K562 (cell line): ENCODE measurements around the gene SEH1L. TPM values are rescaled to one million over a fixed set of nuclear protein-coding genes. Genes with fewer than 3 reads are reported as not detected.
A peak's percentile ranks its signal among the peaks of the same experiment; 100 is the strongest.

Experiments
- ATAC-seq: fragments of 200-7000 bp; cut with Tn5 transposase; 3 replicates; pipeline ENCODE4 v1.9.1; 2020; ENCODE audit warnings: moderate library complexity
- BruUV-seq: library from RNA; stranded (reverse); fragments of 400-500 nt; replicated peaks from 2 replicates; lab custom pipeline; 2021; lab: Mats Ljungman, UMichigan
- CTCF ChIA-PET: fragments of 300-600 bp; formaldehyde crosslinking; extraction: SDS; loops from one replicate; lab custom pipeline; 2021; ENCODE audit warnings: low intra/inter-chr PET ratio; lab: Yijun Ruan, JAX
- POLR2A ChIA-PET: fragments of 300-600, 350-650 bp; sonication (Branson Sonifier 250); formaldehyde crosslinking; extraction: SDS; loops from one replicate; lab custom pipeline; 2021; ENCODE audit warnings: antibody characterized with exemption, inconsistent platforms; lab: Yijun Ruan, JAX
- DNase-seq, 4 experiments: peaks; one replicate each; pipeline versions ENCODE4 v3.0.0 to v3.0.0-alpha.2; 2011 to 2018; ENCODE audit warnings: low spot score in 3 of 4, mixed read lengths in 3 of 4; ENCODE audit errors: extremely low read depth in 1 of 4
- FAIRE-seq: peaks from 2 replicates; lab custom pipeline; 2011; peaks lifted over from hg19 to GRCh38; lab: Jason Lieb, UNC
- H2AFZ ChIP-seq: 2 replicates; pipeline ENCODE4 v1.6.0; 2011; ENCODE audit warnings: low read depth, low read length, control low read depth, inconsistent platforms
- H3K27ac ChIP-seq: fragments of 200-600 bp; 3 replicates; pipeline ENCODE4 v1.8.0; 2011; ENCODE audit warnings: low read depth, mild to moderate bottlenecking, control low read depth, inconsistent platforms, low read length, moderate library complexity, mixed read lengths; ENCODE audit errors: extremely low read depth
- H3K27me3 ChIP-seq, 2 experiments: fragments of 300-600 bp in 1 of 2; 2 replicates in 1 of 2; 3 replicates in 1 of 2; pipeline versions ENCODE4 v1.6.0 to v1.8.0; 2011; ENCODE audit warnings: inconsistent platforms in 2 of 2, low read length in 2 of 2, mild to moderate bottlenecking in 1 of 2, mixed read lengths in 1 of 2, moderate library complexity in 1 of 2; ENCODE audit not compliant: control insufficient read depth in 2 of 2, insufficient read depth in 2 of 2
- H3K36me3 ChIP-seq: fragments of 300-600 bp; 3 replicates; pipeline ENCODE4 v1.8.0; 2011; ENCODE audit warnings: mild to moderate bottlenecking, low read length, inconsistent platforms; ENCODE audit not compliant: control insufficient read depth, insufficient read depth
- H3K4me1 ChIP-seq, 2 experiments: fragments of 200-600 bp in 1 of 2; replicated peaks in 1 of 2; 2 replicates in 1 of 2; 3 replicates in 1 of 2; pipeline versions ENCODE4 v1.5.1 to v1.8.0; 2011; ENCODE audit warnings: inconsistent platforms in 2 of 2, low read length in 2 of 2, mild to moderate bottlenecking in 1 of 2, mixed read lengths in 1 of 2, moderate library complexity in 1 of 2; ENCODE audit not compliant: control insufficient read depth in 2 of 2, insufficient read depth in 2 of 2
- H3K4me2 ChIP-seq: 2 replicates; pipeline ENCODE4 v1.6.1; 2011; ENCODE audit warnings: low read length, control low read depth, inconsistent platforms, mixed read lengths; ENCODE audit not compliant: insufficient read depth
- H3K4me3 ChIP-seq: fragments of 200-600 bp; sonication (generic), shearing (Covaris generic); 2 replicates; pipeline ENCODE4 v1.5.1; 2016; ENCODE audit warnings: control low read depth, inconsistent platforms
- H3K79me2 ChIP-seq: fragments of 200-600 bp; 3 replicates; pipeline ENCODE4 v1.8.0; 2011; ENCODE audit warnings: low read length, inconsistent platforms; ENCODE audit not compliant: control insufficient read depth, insufficient read depth
- H3K9ac ChIP-seq, 2 experiments: 2 replicates each; pipeline versions ENCODE4 v1.6.0 to v1.6.1; 2011; ENCODE audit warnings: low read depth in 2 of 2, low read length in 2 of 2, control low read depth in 1 of 2, inconsistent platforms in 1 of 2, mild to moderate bottlenecking in 1 of 2, mixed read lengths in 1 of 2; ENCODE audit not compliant: insufficient read depth in 1 of 2
- H3K9me1 ChIP-seq: one replicate; pipeline ENCODE4 v1.6.0; 2011; ENCODE audit warnings: inconsistent platforms, mild to moderate bottlenecking, low read length, moderate library complexity; ENCODE audit not compliant: control insufficient read depth, insufficient read depth
- H3K9me3 ChIP-seq: replicated peaks from 2 replicates; pipeline ENCODE4 v1.5.1; 2011; ENCODE audit warnings: low read depth, low read length, inconsistent platforms; ENCODE audit not compliant: control insufficient read depth, insufficient read depth
- H4K20me1 ChIP-seq: replicated peaks from 2 replicates; pipeline ENCODE4 v1.6.1; 2011; ENCODE audit warnings: low read length, inconsistent platforms, mixed read lengths; ENCODE audit not compliant: control insufficient read depth, insufficient read depth
- CEBPZ ChIP-seq: fragments of 150-350 bp; IDR thresholded peaks from 2 replicates; pipeline ENCODE4 v1.6.1; 2014; ENCODE audit warnings: low read depth, mild to moderate bottlenecking, low read length, borderline replicate concordance
- CREBBP ChIP-seq: IDR thresholded peaks from one replicate; pipeline ENCODE4 v1.6.1; 2012; ENCODE audit warnings: low read depth, mild to moderate bottlenecking, control low read depth, inconsistent platforms, low read length
- CSDE1 ChIP-seq, 2 experiments: fragments of 450-650 bp; IDR thresholded peaks; 2 replicates each; pipeline ENCODE4 v1.6.1; 2016; ENCODE audit warnings: mild to moderate bottlenecking in 1 of 2
- EHMT2 ChIP-seq: fragments of 450-650 bp; IDR thresholded peaks from 2 replicates; pipeline ENCODE4 v1.6.1; 2018; ENCODE audit warnings: antibody characterized with exemption
- MCM5 ChIP-seq: fragments of 450-650 bp; IDR thresholded peaks from 2 replicates; pipeline ENCODE4 v1.6.1; 2016; ENCODE audit warnings: low read depth
- MYNN ChIP-seq, 2 experiments: sonication (generic); formaldehyde crosslinking in 1 of 2; IDR thresholded peaks; 2 replicates each; pipeline versions ENCODE4 v1.5.0 to v1.6.1; 2016 to 2020; ENCODE audit warnings: antibody characterized with exemption in 1 of 2, missing genetic modification reagents in 1 of 2
- POLR2H ChIP-seq: IDR thresholded peaks from 2 replicates; pipeline ENCODE4 v1.6.1; 2016; ENCODE audit warnings: missing genetic modification characterization, low read depth, mild to moderate bottlenecking, control low read depth, missing compliant biosample characterization, moderate library complexity
- SIN3A ChIP-seq, 2 experiments: fragments of 150-350 bp in 1 of 2; IDR thresholded peaks; 2 replicates each; pipeline ENCODE4 v1.6.1; 2011 to 2016; ENCODE audit warnings: borderline replicate concordance in 2 of 2, low read depth in 2 of 2, low read length in 2 of 2, mild to moderate bottlenecking in 2 of 2, moderate library complexity in 2 of 2; ENCODE audit not compliant: control insufficient read depth in 1 of 2
- STAG1 ChIP-seq: sonication (generic); formaldehyde crosslinking; IDR thresholded peaks from 2 replicates; pipeline ENCODE4 v1.5.0; 2020; ENCODE audit warnings: missing genetic modification reagents, borderline replicate concordance
- TEAD2 ChIP-seq: fragments of 450-650 bp; IDR thresholded peaks from 2 replicates; pipeline ENCODE4 v1.6.1; 2016; ENCODE audit warnings: missing genetic modification characterization, control low read depth, missing compliant biosample characterization
- USF1 ChIP-seq: sonication (generic); formaldehyde crosslinking; IDR thresholded peaks from 2 replicates; pipeline ENCODE4 v1.9.0; 2022; ENCODE audit warnings: mild to moderate bottlenecking, missing genetic modification reagents
- YY1 ChIP-seq, 3 experiments: IDR thresholded peaks; 2 replicates each; pipeline ENCODE4 v1.6.1; 2011; ENCODE audit warnings: low read length in 2 of 3, mild to moderate bottlenecking in 2 of 3, moderate library complexity in 2 of 3, borderline replicate concordance in 1 of 3, control low read depth in 1 of 3, low read depth in 1 of 3; ENCODE audit not compliant: insufficient read depth in 3 of 3, insufficient replicate concordance in 2 of 3, control insufficient read depth in 1 of 3, insufficient read length in 1 of 3; ENCODE audit errors: extremely low read depth in 1 of 3
- ZNF184 ChIP-seq: sonication (generic); formaldehyde crosslinking; IDR thresholded peaks from 2 replicates; pipeline ENCODE4 v1.5.0; 2020; ENCODE audit warnings: missing genetic modification reagents
- ZNF408 ChIP-seq: fragments of 250-450 bp; sonication (Bioruptor Pico); IDR thresholded peaks from 2 replicates; pipeline ENCODE4 v1.4.0; 2020; ENCODE audit warnings: low read depth, mild to moderate bottlenecking, moderate library complexity
- ZNF436 ChIP-seq: fragments of 250-450, 450-650 bp; sonication (Bioruptor Pico); formaldehyde crosslinking; IDR thresholded peaks from 2 replicates; pipeline ENCODE4 v1.7.0; 2020; ENCODE audit warnings: mild to moderate bottlenecking
- WGBS: fragments of 100-300 bp; shearing (Covaris generic); methylation state at CpG from one replicate; pipeline ENCODE4 v1.1.6; 2016; ENCODE audit warnings: low coverage, mixed read lengths; ENCODE audit not compliant: insufficient coverage; ENCODE audit errors: missing lambda C conversion rate; 5-methylcytosine and 5-hydroxymethylcytosine counted together
- in situ Hi-C: fragments of 300-500 bp; cut with MboI; formaldehyde crosslinking; loops from 4 replicates; pipeline ENCODE4 v1.15.0; 2018; ENCODE audit warnings: inconsistent platforms, mixed read lengths
- intact Hi-C: fragments of 100-400 bp; cut with micrococcal nuclease; formaldehyde crosslinking; loops from 2 replicates; pipeline ENCODE4 v1.14.2; 2022
- polyA plus RNA-seq, 8 experiments: library from polyadenylated mRNA; depleted of rRNA in 4 of 8; stranded (reverse) in 5 of 8; unstranded in 3 of 8; fragments of >200 nt; fragmentation: Nextera tagmentation in 2 of 8; fragmentation: Illumina TruSeq in 1 of 8; extraction: Ambion mirVana in 2 of 8; extraction: Trizol in 1 of 8; gene quantifications; 2 replicates each; pipeline versions ENCODE4 v1.2.1 to v1.2.3, GENCODE V29; 2011 to 2014; ENCODE audit warnings: inconsistent platforms in 1 of 8, missing spikeins in 1 of 8
- total RNA-seq, 7 experiments: library from RNA; depleted of rRNA in 6 of 7; stranded (reverse); fragments of >200 nt in 6 of 7; fragmentation: Illumina TruSeq in 2 of 7; extraction: Trizol in 2 of 7; gene quantifications; 2 replicates each; pipeline versions ENCODE4 v1.2.1 to v1.2.3, GENCODE V29; 2011 to 2021; ENCODE audit warnings: low replicate concordance in 1 of 7

The SEH1L gene
- total and polyA plus RNA-seq, 9 of the 15 experiments (the other 6 are each of a cell fraction or from before 2014, with no cell fraction given): 62.2 to 180 (median 108) TPM

GRCh38 chr18:13032173-13032572 lies 84.4 kb downstream of the SEH1L start (continued):
- TF ChIP-seq CEBPZ: no peak
- TF ChIP-seq STAG1 (CRISPR knock-in tag): no peak
- no peak for TF ChIP-seq ZNF408 (CRISPR knock-in tag)
- no peak for TF ChIP-seq TEAD2
- no peak for TF ChIP-seq ZNF184 (CRISPR knock-in tag)
- TF ChIP-seq CREBBP: no peak

- 0 out of 3 replicates have a peak, but pooled peaks have one; percentile 43 for ATAC-seq
- POLR2A ChIA-PET: interaction anchor here (1.0 kb wide), 1 partner anchor 27 kb away, joined by 4 read pairs; no protein-coding TSS in a partner anchor
- DNase-seq: peak in 1 of 4 experiments; percentile 20
- CTCF ChIA-PET: no interaction called here
- intact Hi-C loops: no loop called here
- in situ Hi-C loops: loop anchor here (10.0 kb wide), 1 partner anchor 1131 kb away; the partner anchor contains the start of gene MPPE1
- peaks cover 4% of the 10 kb centered on the region; the same call in 1 of the 3 replicates for H3K79me2 ChIP-seq
- H3K9ac ChIP-seq: no peak overlapping the region
- no peak overlapping the region for H2AFZ ChIP-seq
- no peaks in the 10 kb centered on the region for H4K20me1 ChIP-seq
- H3K36me3 ChIP-seq: peaks cover 82% of the 10 kb centered on the region
- 48% methylated on average over 7 of the region's 7 CpGs for WGBS
- BruUV-seq: no TSS peak
- H3K27ac ChIP-seq: 0 out of 3 replicates have a peak overlapping the region, but pooled peaks have one; percentile 22
- no peak overlapping the region for H3K4me2 ChIP-seq
- no peaks in the 10 kb centered on the region; the same call in 1 of the 2 replicates for H3K9me3 ChIP-seq
- peak; percentile 15 for FAIRE-seq
- H3K4me1 ChIP-seq: peaks cover 0 to 3% of the 10 kb centered on the region in 2 experiments; a peak in 1 of 5 replicates
- H3K4me3 ChIP-seq: no peak overlapping the region
- no peaks in the 10 kb centered on the region for H3K9me1 ChIP-seq
- no peaks in the 10 kb centered on the region for H3K27me3 ChIP-seq
- TF ChIP-seq POLR2H (tag) (0 out of 2 replicates have a peak, but pooled peaks have one; percentile 22), EHMT2 (peak; percentile 45; the same call in 1 of the 2 replicates), ZNF436 (CRISPR knock-in tag) (no peak), YY1 (IDR thresholded peaks at IDR 0.05; ENCODE audit: borderline replicate concordance in 1 of 3, control insufficient read depth in 1 of 3, extremely low read depth in 1 of 3, insufficient read depth in 3 of 3, insufficient read length in 1 of 3, insufficient replicate concordance in 2 of 3, low read depth in 1 of 3, low read length in 2 of 3) (peak in 1 of 3 experiments; percentile 45), SIN3A (IDR thresholded peaks at IDR 0.05; ENCODE audit: borderline replicate concordance in 2 of 2, control insufficient read depth in 1 of 2, low read depth in 2 of 2, low read length in 2 of 2) (no peak), USF1 (CRISPR knock-in tag) (no peak), CSDE1 (IDR thresholded peaks at IDR 0.05) (no peak), MYNN (IDR thresholded peaks at IDR 0.05) (no peak), MYNN (CRISPR knock-in tag; IDR thresholded peaks at IDR 0.05) (no peak), MCM5 (no peak)
Observed at GRCh38 chr18:13035249-13035914, 87.6 kb downstream of the SEH1L start.
